ENCODE results near the gene WASHC1. TPM values are rescaled to one million over a fixed set of nuclear protein-coding genes. Genes with fewer than 3 reads are reported as not detected.
"Not testable (repeated sequence)": the region's sequence is repeated elsewhere in the genome, so short reads cannot be mapped to it uniquely, and the experiment has no call there.

The WASHC1 gene
- total and polyA plus RNA-seq, 9 of the 15 experiments (the other 6 are each of a cell fraction or from before 2014, with no cell fraction given) = 0.21 to 25.6 (median 11.0) TPM

- H3K4me1 ChIP-seq (replicated peaks in 1 of 2; ENCODE audit: control insufficient read depth in 2 of 2, insufficient read depth in 2 of 2, low read length in 2 of 2); H3K79me2 ChIP-seq (ENCODE audit: control insufficient read depth, insufficient read depth, low read length); POLR2A ChIA-PET; H3K4me2 ChIP-seq (ENCODE audit: insufficient read depth, low read length); in situ Hi-C loops (cut with MboI); H3K9me3 ChIP-seq (replicated peaks; ENCODE audit: control insufficient read depth, insufficient read depth, low read depth, low read length); H2AFZ ChIP-seq (ENCODE audit: low read depth, low read length); H3K9ac ChIP-seq (ENCODE audit: insufficient read depth in 1 of 2, low read depth in 2 of 2, low read length in 2 of 2); H3K36me3 ChIP-seq (ENCODE audit: control insufficient read depth, insufficient read depth, low read length); H4K20me1 ChIP-seq (replicated peaks; ENCODE audit: control insufficient read depth, insufficient read depth, low read length); DNase-seq (ENCODE audit: extremely low read depth in 1 of 4, low spot score in 3 of 4); intact Hi-C loops (cut with micrococcal nuclease); H3K27me3 ChIP-seq (ENCODE audit: control insufficient read depth in 2 of 2, insufficient read depth in 2 of 2, low read length in 2 of 2); BruUV-seq (replicated peaks); CTCF ChIA-PET (ENCODE audit: low intra/inter-chr PET ratio); FAIRE-seq; ATAC-seq; H3K9me1 ChIP-seq (ENCODE audit: control insufficient read depth, insufficient read depth, low read length); H3K27ac ChIP-seq (ENCODE audit: extremely low read depth, low read depth, low read length); H3K4me3 ChIP-seq: not testable (repeated sequence)
- peak; percentile 84 for TF ChIP-seq ZNF146 (CRISPR knock-in tag; IDR thresholded peaks at IDR 0.05; ENCODE audit: unreplicated experiment)
- 40% methylated on average over 1 of the region's 2 CpGs for WGBS (ENCODE audit: insufficient coverage, low coverage, missing lambda C conversion rate)
Observed at GRCh38 chr9:41819-42218, 12.6 kb upstream of the WASHC1 start.

GRCh38 chr9:41261-41676 is 12.0 kb upstream of the WASHC1 start:
- BruUV-seq (replicated peaks); in situ Hi-C loops (cut with MboI): not testable (repeated sequence)
- WGBS (ENCODE audit: insufficient coverage, low coverage, missing lambda C conversion rate) = 33% methylated on average over 4 of the region's 9 CpGs

More at GRCh38 chr9:41261-41676, 12.0 kb upstream of the WASHC1 start:
- H3K4me2 ChIP-seq (ENCODE audit: insufficient read depth, low read length); H3K4me1 ChIP-seq (replicated peaks in 1 of 2; ENCODE audit: control insufficient read depth in 2 of 2, insufficient read depth in 2 of 2, low read length in 2 of 2); H3K27me3 ChIP-seq (ENCODE audit: control insufficient read depth in 2 of 2, insufficient read depth in 2 of 2, low read length in 2 of 2); H4K20me1 ChIP-seq (replicated peaks; ENCODE audit: control insufficient read depth, insufficient read depth, low read length); H3K27ac ChIP-seq (ENCODE audit: extremely low read depth, low read depth, low read length); CTCF ChIA-PET (ENCODE audit: low intra/inter-chr PET ratio); H2AFZ ChIP-seq (ENCODE audit: low read depth, low read length); H3K4me3 ChIP-seq; FAIRE-seq; H3K9me1 ChIP-seq (ENCODE audit: control insufficient read depth, insufficient read depth, low read length); intact Hi-C loops (cut with micrococcal nuclease); H3K9me3 ChIP-seq (replicated peaks; ENCODE audit: control insufficient read depth, insufficient read depth, low read depth, low read length); H3K9ac ChIP-seq (ENCODE audit: insufficient read depth in 1 of 2, low read depth in 2 of 2, low read length in 2 of 2); POLR2A ChIA-PET; H3K36me3 ChIP-seq (ENCODE audit: control insufficient read depth, insufficient read depth, low read length); DNase-seq (ENCODE audit: extremely low read depth in 1 of 4, low spot score in 3 of 4); H3K79me2 ChIP-seq (ENCODE audit: control insufficient read depth, insufficient read depth, low read length): not testable (repeated sequence)
- TF ChIP-seq SPI1 (IDR thresholded peaks at IDR 0.05; ENCODE audit: borderline replicate concordance, low read depth, low read length) (peak; percentile 51; the same call in 1 of the 2 replicates), SMAD4 (CRISPR knock-in tag; conservative IDR thresholded peaks at IDR 0.05) (0 out of 2 replicates have a peak, but pooled peaks have one; percentile 31)
- ATAC-seq = peak; percentile 35

Data from K562 (cell line).